Measurements from ENCODE around the gene NHS. TPM values are rescaled to one million over a fixed set of nuclear protein-coding genes. Genes with fewer than 3 reads are reported as not detected.

NHS gene
- total RNA-seq, 1 donor from 2014 or later, result 12.1 TPM

- Histone ChIP-seq H3F3A (ENCODE audit: low read depth) (no peaks in the 10 kb centered on the region), H3K9me3 (ENCODE audit: low read depth) (no peaks in the 10 kb centered on the region), H3K4me1 (no peaks in the 10 kb centered on the region), H3K27ac (no peak overlapping the region), H2AFZ (replicated peaks) (no peak overlapping the region), H3K4me3 (no peak overlapping the region), H3K4me2 (no peak overlapping the region), H3K79me2 (ENCODE audit: low read depth) (no peaks in the 10 kb centered on the region), H4K20me1 (ENCODE audit: low read depth) (no peaks in the 10 kb centered on the region), H3K27me3 (no peaks in the 10 kb centered on the region), H3K9ac (no peak overlapping the region), H3K36me3 (no peaks in the 10 kb centered on the region)
- Mint-ChIP-seq H3K27ac (no peak overlapping the region), H3K4me3 (no peak overlapping the region), H3K27me3 (ENCODE audit: insufficient read depth, low read depth) (no peaks in the 10 kb centered on the region), H3K36me3 (no peaks in the 10 kb centered on the region), H3K9me3 (no peaks in the 10 kb centered on the region), H3K4me1 (peaks cover 5% of the 10 kb centered on the region)
- DNase-seq (ENCODE audit: low spot score), result no peak
- TF ChIP-seq EZH2 (IDR thresholded peaks at IDR 0.05) (no peak), CTCF (IDR thresholded peaks at IDR 0.05) (no peak), EZH2phosphoT487 (IDR thresholded peaks at IDR 0.05) (no peak)
Measured at GRCh38 chrX:17710871-17711301, 335.9 kb downstream of the NHS start.

GRCh38 chrX:17713288-17713687 is 338.3 kb downstream of the NHS start:
- no peak overlapping the region for H3K9ac ChIP-seq
- H3K9me3 ChIP-seq (ENCODE audit: low read depth), result no peaks in the 10 kb centered on the region
- no peaks in the 10 kb centered on the region for H3K4me1 ChIP-seq
- no peaks in the 10 kb centered on the region for H3F3A ChIP-seq (ENCODE audit: low read depth)
- no peak for DNase-seq (ENCODE audit: low spot score)
- H3K4me3 ChIP-seq, result no peak overlapping the region
- Mint-ChIP-seq H3K9me3 (no peaks in the 10 kb centered on the region), H3K36me3 (no peaks in the 10 kb centered on the region), H3K27ac (no peak overlapping the region), H3K27me3 (ENCODE audit: insufficient read depth, low read depth) (no peaks in the 10 kb centered on the region), H3K4me3 (no peak overlapping the region), H3K4me1 (peaks cover 5% of the 10 kb centered on the region)
- H3K27me3 ChIP-seq, result peaks cover 8% of the 10 kb centered on the region
- H3K36me3 ChIP-seq, result no peaks in the 10 kb centered on the region
- H2AFZ ChIP-seq (replicated peaks), result no peak overlapping the region
- no peaks in the 10 kb centered on the region for H4K20me1 ChIP-seq (ENCODE audit: low read depth)
- no peak overlapping the region for H3K4me2 ChIP-seq
- H3K79me2 ChIP-seq (ENCODE audit: low read depth), result no peaks in the 10 kb centered on the region
- TF ChIP-seq EZH2phosphoT487 (IDR thresholded peaks at IDR 0.05) (no peak), CTCF (IDR thresholded peaks at IDR 0.05) (no peak), EZH2 (IDR thresholded peaks at IDR 0.05) (no peak)
- H3K27ac ChIP-seq, result no peak overlapping the region

DNA sequence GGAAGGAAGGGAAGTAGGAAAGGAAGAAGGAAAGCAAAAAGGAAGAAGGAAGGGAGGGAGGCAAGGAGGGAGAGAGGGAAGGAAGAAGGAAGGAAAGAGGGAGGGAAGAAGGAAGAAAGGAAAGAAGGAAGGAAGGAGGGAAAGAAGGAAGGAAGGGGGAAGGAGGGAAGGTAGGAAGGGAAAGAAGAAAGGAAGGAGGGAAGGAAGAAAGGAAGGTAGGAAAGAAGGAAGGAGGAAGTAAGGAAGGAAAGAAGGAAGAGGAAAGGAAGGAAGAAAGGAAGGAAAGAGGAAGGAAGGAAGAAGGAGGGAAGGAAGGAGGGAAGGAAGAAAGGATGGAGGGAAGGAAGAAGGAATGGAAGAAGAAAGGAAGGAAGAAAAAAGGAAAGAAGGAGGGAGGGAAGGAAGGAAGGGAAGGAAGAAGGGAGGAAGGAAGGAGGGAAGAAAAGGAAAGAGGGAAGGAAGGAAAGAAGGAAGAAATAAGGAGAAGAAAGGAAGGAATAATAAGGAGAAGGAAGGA is 343.7 kb downstream of the NHS start:
- no peak overlapping the region for H3K9ac ChIP-seq
- H3K9me3 Mint-ChIP-seq, result no peaks in the 10 kb centered on the region
- H3K4me2 ChIP-seq, result no peak overlapping the region
- H3K4me1 ChIP-seq, result no peaks in the 10 kb centered on the region
- H3K27me3 Mint-ChIP-seq (ENCODE audit: insufficient read depth, low read depth), result no peaks in the 10 kb centered on the region
- no peaks in the 10 kb centered on the region for H4K20me1 ChIP-seq (ENCODE audit: low read depth)
- no peak overlapping the region for H3K27ac Mint-ChIP-seq
- H3K79me2 ChIP-seq (ENCODE audit: low read depth), result no peaks in the 10 kb centered on the region
- H3K4me3 ChIP-seq, result no peak overlapping the region
- H3K27ac ChIP-seq, result no peak overlapping the region
- H3K4me3 Mint-ChIP-seq, result no peak overlapping the region
- no peaks in the 10 kb centered on the region for H3K36me3 ChIP-seq
- peaks cover 4% of the 10 kb centered on the region for H3K36me3 Mint-ChIP-seq
- TF ChIP-seq EZH2 (IDR thresholded peaks at IDR 0.05) (no peak), CTCF (IDR thresholded peaks at IDR 0.05) (no peak), EZH2phosphoT487 (IDR thresholded peaks at IDR 0.05) (no peak)
- no peaks in the 10 kb centered on the region for H3K9me3 ChIP-seq (ENCODE audit: low read depth)
- no peaks in the 10 kb centered on the region for H3F3A ChIP-seq (ENCODE audit: low read depth)
- DNase-seq (ENCODE audit: low spot score), result no peak
- H3K27me3 ChIP-seq, result peaks cover 45% of the 10 kb centered on the region
- peaks cover 29% of the 10 kb centered on the region for H3K4me1 Mint-ChIP-seq
- no peak overlapping the region for H2AFZ ChIP-seq (replicated peaks)

Data from neural progenitor cell (in vitro differentiated cells).